Esophagus squamous epithelium (tissue), 5 donors: ENCODE measurements around the gene SOD1. TPM values are rescaled to one million over a fixed set of nuclear protein-coding genes. Genes with fewer than 3 reads are reported as not detected.

Source experiments
- DNase-seq: peaks from one replicate; lab custom pipeline; 2025; lab: John Stamatoyannopoulos, UW
- H3K27ac ChIP-seq, 4 donors: fragments of 200-600 bp; sonication (generic); one replicate each; pipeline ENCODE4 v1.5.1; 2016 to 2019; ENCODE audit warnings: mild to moderate bottlenecking in 1 of 4
- H3K27me3 ChIP-seq, 4 donors: fragments of 200-600 bp; sonication (generic); 1 replicate in 3 of 4; 2 replicates in 1 of 4; pipeline versions ENCODE4 v1.5.1 to v1.6.0; 2017 to 2021; ENCODE audit warnings: antibody characterized with exemption in 1 of 4
- H3K36me3 ChIP-seq, 3 donors: fragments of 200-600 bp; sonication (generic); one replicate each; pipeline ENCODE4 v1.5.1; 2016 to 2019
- H3K4me1 ChIP-seq, 3 donors: fragments of 200-600 bp; sonication (generic); one replicate each; pipeline ENCODE4 v1.5.1; 2017 to 2019
- H3K4me3 ChIP-seq, 4 donors: fragments of 200-600 bp; sonication (generic); 1 replicate in 3 of 4; 2 replicates in 1 of 4; pipeline ENCODE4 v1.5.1; 2016 to 2019; ENCODE audit warnings: mild to moderate bottlenecking in 2 of 4, moderate library complexity in 1 of 4
- H3K9me3 ChIP-seq, 3 donors: fragments of 200-600 bp; sonication (generic); one replicate each; pipeline ENCODE4 v1.5.1; 2016 to 2019
- CTCF ChIP-seq, 6 experiments: fragments of 450-650 bp in 4 of 6; fragments of 200-600 bp in 2 of 6; sonication (generic) in 2 of 6; IDR thresholded peaks; one replicate each; pipeline ENCODE4 v1.5.1; 2016 to 2019; ENCODE audit warnings: antibody characterized with exemption in 6 of 6, mild to moderate bottlenecking in 4 of 6, moderate library complexity in 4 of 6
- POLR2A ChIP-seq, 4 donors: fragments of 450-650 bp; IDR thresholded peaks; one replicate each; pipeline ENCODE4 v1.6.1; 2017; ENCODE audit warnings: antibody characterized with exemption in 4 of 4, mild to moderate bottlenecking in 4 of 4, moderate library complexity in 3 of 4
- WGBS, 2 donors: methylation state at CpG; one replicate each; pipeline ENCODE4 v1.1.5; 2018; 5-methylcytosine and 5-hydroxymethylcytosine counted together
- intact Hi-C: fragments of 100-400 bp; cut with DNase I; formaldehyde crosslinking; loops from one replicate; pipeline ENCODE4 v1.15.0; 2022
- total RNA-seq, 4 donors: library from RNA; depleted of rRNA; stranded (reverse); fragments of >200 nt; gene quantifications; one replicate each; pipeline ENCODE4 v1.1.0, GENCODE V29; 2016
- donor health status: DM: yes; HTN: yes; CAD: no.

SOD1 gene
- total RNA-seq, 4 donors from 2014 or later = 160 to 328 (median 221) TPM

GRCh38 chr21:31711745-31712285 is 52.3 kb downstream of the SOD1 start:
- no peak for DNase-seq
- TF ChIP-seq POLR2A (IDR thresholded peaks at IDR 0.05) (no peak), CTCF (IDR thresholded peaks at IDR 0.05) (no peak)
- Histone ChIP-seq H3K27me3 (no peaks in the 10 kb centered on the region), H3K9me3 (no peaks in the 10 kb centered on the region), H3K4me1 (peaks cover 5 to 76% (median 13%) of the 10 kb centered on the region in 3 donors), H3K36me3 (no peaks in the 10 kb centered on the region), H3K4me3 (no peak overlapping the region), H3K27ac (no peak overlapping the region)
- 97 to 100% methylated on average over 1 of the region's 1 CpG for WGBS, 2 donors
- intact Hi-C loops = no loop called here

DNA sequence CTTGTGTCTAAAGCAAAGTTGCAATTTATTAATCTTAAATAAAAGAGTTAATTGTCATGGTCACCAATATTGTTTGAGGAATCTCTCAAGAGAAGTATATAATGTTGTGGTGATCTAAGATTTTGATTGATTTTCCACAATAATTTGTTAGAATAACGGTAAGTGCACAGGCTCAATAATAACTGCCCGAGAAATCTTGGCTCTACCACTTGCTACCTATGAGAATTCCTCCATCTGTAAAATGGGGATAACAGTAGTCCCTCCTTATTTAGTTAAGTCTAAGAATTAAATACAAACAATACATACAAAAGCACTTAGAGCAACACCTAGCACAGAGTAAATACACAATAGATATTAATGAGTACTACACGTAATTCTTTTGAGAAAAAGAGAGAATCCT is 53.6 kb downstream of the SOD1 start:
- WGBS, 2 donors = 43 to 57% methylated on average over 3 of the region's 3 CpGs
- no peaks in the 10 kb centered on the region for H3K9me3 ChIP-seq

GRCh38 chr21:31713973-31714740 is 54.7 kb downstream of the SOD1 start:
- no peak for DNase-seq
- no peaks in the 10 kb centered on the region for H3K9me3 ChIP-seq
- no peaks in the 10 kb centered on the region for H3K27me3 ChIP-seq
- TF ChIP-seq CTCF (IDR thresholded peaks at IDR 0.05) = no peak
- no peak for TF ChIP-seq POLR2A (IDR thresholded peaks at IDR 0.05)
- intact Hi-C loops = no loop called here
- no peaks in the 10 kb centered on the region for H3K36me3 ChIP-seq
- H3K4me3 ChIP-seq = no peak overlapping the region
- 57 to 61% methylated on average over 5 of the region's 5 CpGs for WGBS, 2 donors
- no peak overlapping the region for H3K27ac ChIP-seq
- H3K4me1 ChIP-seq = peaks cover 5 to 64% (median 13%) of the 10 kb centered on the region in 3 donors

More for the DNA sequence above, 53.6 kb downstream of the SOD1 start:
- Histone ChIP-seq H3K4me3 (no peak overlapping the region), H3K36me3 (no peaks in the 10 kb centered on the region), H3K27ac (no peak overlapping the region), H3K4me1 (peaks cover 5 to 72% (median 13%) of the 10 kb centered on the region in 3 donors), H3K27me3 (no peaks in the 10 kb centered on the region)
- TF ChIP-seq POLR2A (IDR thresholded peaks at IDR 0.05) (no peak), CTCF (IDR thresholded peaks at IDR 0.05) (no peak)
- intact Hi-C loops = no loop called here
- DNase-seq = no peak

- DNase-seq = no peak
- no peak overlapping the region for H3K27ac ChIP-seq
- no peaks in the 10 kb centered on the region for H3K36me3 ChIP-seq
- H3K4me3 ChIP-seq = no peak overlapping the region
- 75 to 82% methylated on average over 5 of the region's 5 CpGs for WGBS, 2 donors
- intact Hi-C loops = no loop called here
- no peaks in the 10 kb centered on the region for H3K9me3 ChIP-seq
- no peaks in the 10 kb centered on the region for H3K27me3 ChIP-seq
- peaks cover 5 to 57% (median 13%) of the 10 kb centered on the region in 3 donors for H3K4me1 ChIP-seq
- TF ChIP-seq POLR2A (IDR thresholded peaks at IDR 0.05) (no peak), CTCF (IDR thresholded peaks at IDR 0.05) (no peak)
Observed at GRCh38 chr21:31714741-31715365, 55.4 kb downstream of the SOD1 start.

DNA sequence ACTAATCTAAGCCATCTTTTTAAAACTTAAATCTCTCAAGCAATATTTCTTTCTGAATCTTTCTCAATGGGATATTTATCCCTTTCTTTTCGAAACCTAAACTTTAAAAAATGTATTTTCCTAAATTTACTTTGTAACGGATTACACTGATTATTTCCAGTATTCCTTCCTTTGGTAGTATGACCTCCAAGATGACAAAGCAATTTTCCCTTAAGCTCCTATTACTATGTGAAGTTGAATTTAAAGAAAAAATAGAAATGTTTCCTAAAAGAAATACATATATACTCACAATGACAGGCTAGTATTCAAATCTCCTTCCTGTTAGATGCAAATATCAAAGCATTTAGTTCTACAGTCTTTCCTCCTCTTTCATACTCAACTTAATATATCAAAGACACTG is 56.6 kb downstream of the SOD1 start:
- TF ChIP-seq CTCF (IDR thresholded peaks at IDR 0.05) (no peak), POLR2A (IDR thresholded peaks at IDR 0.05) (no peak)
- no peaks in the 10 kb centered on the region for H3K9me3 ChIP-seq
- DNase-seq = no peak
- no peak overlapping the region for H3K27ac ChIP-seq
- peaks cover 5 to 53% (median 13%) of the 10 kb centered on the region in 3 donors for H3K4me1 ChIP-seq
- intact Hi-C loops = no loop called here
- H3K27me3 ChIP-seq = no peaks in the 10 kb centered on the region
- no peak overlapping the region for H3K4me3 ChIP-seq
- H3K36me3 ChIP-seq = no peaks in the 10 kb centered on the region
- WGBS, 2 donors = 76 to 91% methylated on average over 2 of the region's 2 CpGs
